ENCODE results near the gene CLMN.
"Not testable (repeated sequence)": the region's sequence is repeated elsewhere in the genome, so short reads cannot be mapped to it uniquely, and the experiment has no call there.

The CLMN gene

GRCh38 chr14:95220663-95221231 lies 99.0 kb downstream of the CLMN start:
- peak; percentile 92 for DNase-seq (ENCODE audit: low read depth, low spot score)

GRCh38 chr14:95218472-95219193 lies 101.1 kb downstream of the CLMN start:
- DNase-seq (ENCODE audit: low read depth, low spot score) = no peak

- DNase-seq (ENCODE audit: low read depth, low spot score) = no peak
Measured at GRCh38 chr14:95218006-95218405, 101.7 kb downstream of the CLMN start.

- no peak for DNase-seq (ENCODE audit: low read depth, low spot score)
Measured at GRCh38 chr14:95217391-95217900, 102.3 kb downstream of the CLMN start.

- DNase-seq (ENCODE audit: low read depth, low spot score) = no peak
Measured at GRCh38 chr14:95216008-95216407, 103.7 kb downstream of the CLMN start.

- DNase-seq (ENCODE audit: low read depth, low spot score) = no peak
Measured at GRCh38 chr14:95215094-95215725, 104.5 kb downstream of the CLMN start.

GRCh38 chr14:95213774-95214173 lies 105.9 kb downstream of the CLMN start:
- DNase-seq (ENCODE audit: low read depth, low spot score) = no peak

GRCh38 chr14:95211721-95212504 lies 107.8 kb downstream of the CLMN start:
- DNase-seq (ENCODE audit: low read depth, low spot score) = no peak

- no peak for DNase-seq (ENCODE audit: low read depth, low spot score)
Measured at GRCh38 chr14:95210699-95211098, 109.0 kb downstream of the CLMN start.

GRCh38 chr14:95208598-95208997 lies 111.1 kb downstream of the CLMN start:
- no peak for DNase-seq (ENCODE audit: low read depth, low spot score)

- DNase-seq (ENCODE audit: low read depth, low spot score) = no peak
Measured at GRCh38 chr14:95207475-95208233, 112.1 kb downstream of the CLMN start.

- no peak for DNase-seq (ENCODE audit: low read depth, low spot score)
Measured at GRCh38 chr14:95206534-95206933, 113.2 kb downstream of the CLMN start.

- no peak for DNase-seq (ENCODE audit: low read depth, low spot score)
Measured at GRCh38 chr14:95204705-95205104, 115.0 kb downstream of the CLMN start.

GRCh38 chr14:95201745-95202144 lies 118.0 kb downstream of the CLMN start:
- DNase-seq (ENCODE audit: low read depth, low spot score) = not testable (repeated sequence)

- DNase-seq (ENCODE audit: low read depth, low spot score) = no peak
Measured at GRCh38 chr14:95200404-95200803, 119.3 kb downstream of the CLMN start.

- no peak for DNase-seq (ENCODE audit: low read depth, low spot score)
Measured at GRCh38 chr14:95199298-95199983, 120.3 kb downstream of the CLMN start.

- no peak for DNase-seq (ENCODE audit: low read depth, low spot score)
Measured at GRCh38 chr14:95198320-95198719, 121.4 kb downstream of the CLMN start.

GRCh38 chr14:95197551-95197950 lies 122.2 kb downstream of the CLMN start:
- DNase-seq (ENCODE audit: low read depth, low spot score) = no peak

- no peak for DNase-seq (ENCODE audit: low read depth, low spot score)
Measured at GRCh38 chr14:95196826-95197545, 122.7 kb downstream of the CLMN start.

GRCh38 chr14:95196268-95196667 lies 123.4 kb downstream of the CLMN start:
- no peak for DNase-seq (ENCODE audit: low read depth, low spot score)
